Peyer's patch (tissue), 4 donors: Measurements from ENCODE around the gene TMEM231.

Source experiments
- POLR2A ChIP-seq, 2 donors: fragments of 450-650 bp; IDR thresholded peaks; one replicate each; pipeline ENCODE4 v1.5.1; 2017; ENCODE audit warnings: antibody characterized with exemption in 2 of 2, mild to moderate bottlenecking in 2 of 2, moderate library complexity in 2 of 2
- TF ChIP-seq, protein P1 (sequence below), 6 experiments: fragments of 450-650 bp in 4 of 6; fragments of 200-600 bp in 2 of 6; sonication (generic) in 1 of 6; IDR thresholded peaks; one replicate each; pipeline ENCODE4 v1.5.1; 2017 to 2019; ENCODE audit warnings: antibody characterized with exemption in 6 of 6, mild to moderate bottlenecking in 3 of 6, moderate library complexity in 1 of 6

DNA sequence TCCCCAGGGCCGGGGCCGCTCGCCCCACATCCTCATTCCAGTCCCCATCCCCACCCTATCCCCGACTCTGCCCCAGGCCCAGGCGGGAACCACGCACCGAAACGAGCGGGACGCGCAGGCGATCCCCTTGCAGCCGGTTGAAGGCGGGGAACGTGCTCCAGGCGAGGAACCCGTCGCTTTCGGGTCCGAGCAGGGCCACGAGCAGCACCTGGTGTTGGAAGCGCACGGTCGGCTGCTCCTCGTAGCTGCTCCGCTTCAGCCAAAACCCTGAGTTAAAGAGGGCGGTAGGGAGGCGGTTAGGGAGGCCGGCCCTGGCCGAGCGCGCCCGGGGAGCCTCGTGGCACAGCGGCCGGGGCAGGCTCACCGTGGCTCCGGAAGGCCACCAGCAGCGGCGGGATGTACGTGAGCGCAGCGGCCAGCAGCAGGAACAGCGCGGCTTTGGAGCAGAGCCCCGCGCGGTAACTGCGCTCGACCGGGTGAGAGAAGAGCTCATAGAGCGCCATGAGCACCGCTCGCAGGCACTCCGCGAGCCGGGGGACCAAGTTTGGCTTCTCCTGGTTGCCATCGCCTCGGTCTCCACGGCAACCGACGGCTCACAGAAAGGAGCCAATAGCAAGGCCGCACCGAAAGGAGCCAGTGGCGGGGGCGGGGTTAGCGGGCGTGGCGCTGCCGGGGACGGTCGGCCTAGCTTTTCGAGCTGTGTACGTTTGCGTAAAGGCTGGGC lies at the start of gene TMEM231:
- TF ChIP-seq, protein P1, sequence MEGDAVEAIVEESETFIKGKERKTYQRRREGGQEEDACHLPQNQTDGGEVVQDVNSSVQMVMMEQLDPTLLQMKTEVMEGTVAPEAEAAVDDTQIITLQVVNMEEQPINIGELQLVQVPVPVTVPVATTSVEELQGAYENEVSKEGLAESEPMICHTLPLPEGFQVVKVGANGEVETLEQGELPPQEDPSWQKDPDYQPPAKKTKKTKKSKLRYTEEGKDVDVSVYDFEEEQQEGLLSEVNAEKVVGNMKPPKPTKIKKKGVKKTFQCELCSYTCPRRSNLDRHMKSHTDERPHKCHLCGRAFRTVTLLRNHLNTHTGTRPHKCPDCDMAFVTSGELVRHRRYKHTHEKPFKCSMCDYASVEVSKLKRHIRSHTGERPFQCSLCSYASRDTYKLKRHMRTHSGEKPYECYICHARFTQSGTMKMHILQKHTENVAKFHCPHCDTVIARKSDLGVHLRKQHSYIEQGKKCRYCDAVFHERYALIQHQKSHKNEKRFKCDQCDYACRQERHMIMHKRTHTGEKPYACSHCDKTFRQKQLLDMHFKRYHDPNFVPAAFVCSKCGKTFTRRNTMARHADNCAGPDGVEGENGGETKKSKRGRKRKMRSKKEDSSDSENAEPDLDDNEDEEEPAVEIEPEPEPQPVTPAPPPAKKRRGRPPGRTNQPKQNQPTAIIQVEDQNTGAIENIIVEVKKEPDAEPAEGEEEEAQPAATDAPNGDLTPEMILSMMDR (IDR thresholded peaks at IDR 0.05), result peak in 1 of 6 experiments; percentile 7
- no peak for TF ChIP-seq POLR2A (IDR thresholded peaks at IDR 0.05)
